ENCODE data around the gene RFNG.

The RFNG gene, protein sequence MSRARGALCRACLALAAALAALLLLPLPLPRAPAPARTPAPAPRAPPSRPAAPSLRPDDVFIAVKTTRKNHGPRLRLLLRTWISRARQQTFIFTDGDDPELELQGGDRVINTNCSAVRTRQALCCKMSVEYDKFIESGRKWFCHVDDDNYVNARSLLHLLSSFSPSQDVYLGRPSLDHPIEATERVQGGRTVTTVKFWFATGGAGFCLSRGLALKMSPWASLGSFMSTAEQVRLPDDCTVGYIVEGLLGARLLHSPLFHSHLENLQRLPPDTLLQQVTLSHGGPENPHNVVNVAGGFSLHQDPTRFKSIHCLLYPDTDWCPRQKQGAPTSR

GRCh38 chr17:82051776-82052637 lies at the start of gene RFNG, which contains the start of gene GPS1:
TSS of gene RFNG (minus strand) at chr17:82051811. CDS start at chr17:82051766, 45 bp downstream.
TSS of gene GPS1 (plus strand) at chr17:82051898. CDS start at chr17:82051932, 34 bp downstream.
- DNase-seq, result peak; percentile 86

DNA sequence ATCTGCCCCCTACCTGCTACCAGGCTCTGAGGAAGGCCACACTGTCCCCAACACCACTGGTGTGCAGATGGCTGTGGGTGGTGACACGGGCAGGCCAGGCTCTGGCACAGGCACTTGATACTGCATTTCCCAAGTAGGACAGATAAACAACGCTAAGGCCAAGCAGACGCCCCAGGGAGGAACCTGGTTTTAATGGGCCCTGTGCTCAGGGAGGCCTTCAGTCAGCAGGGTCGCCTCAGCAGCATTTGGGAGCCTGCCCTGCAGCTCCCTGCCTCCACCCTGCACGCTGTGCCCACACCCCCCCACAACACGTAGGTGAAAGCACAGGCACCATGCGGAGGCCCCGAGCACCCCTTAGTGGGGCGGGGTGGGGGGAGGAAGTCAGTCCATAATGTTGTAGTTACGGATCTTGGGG lies 49.7 kb upstream of the RFNG start:
- no peak for DNase-seq

DNA sequence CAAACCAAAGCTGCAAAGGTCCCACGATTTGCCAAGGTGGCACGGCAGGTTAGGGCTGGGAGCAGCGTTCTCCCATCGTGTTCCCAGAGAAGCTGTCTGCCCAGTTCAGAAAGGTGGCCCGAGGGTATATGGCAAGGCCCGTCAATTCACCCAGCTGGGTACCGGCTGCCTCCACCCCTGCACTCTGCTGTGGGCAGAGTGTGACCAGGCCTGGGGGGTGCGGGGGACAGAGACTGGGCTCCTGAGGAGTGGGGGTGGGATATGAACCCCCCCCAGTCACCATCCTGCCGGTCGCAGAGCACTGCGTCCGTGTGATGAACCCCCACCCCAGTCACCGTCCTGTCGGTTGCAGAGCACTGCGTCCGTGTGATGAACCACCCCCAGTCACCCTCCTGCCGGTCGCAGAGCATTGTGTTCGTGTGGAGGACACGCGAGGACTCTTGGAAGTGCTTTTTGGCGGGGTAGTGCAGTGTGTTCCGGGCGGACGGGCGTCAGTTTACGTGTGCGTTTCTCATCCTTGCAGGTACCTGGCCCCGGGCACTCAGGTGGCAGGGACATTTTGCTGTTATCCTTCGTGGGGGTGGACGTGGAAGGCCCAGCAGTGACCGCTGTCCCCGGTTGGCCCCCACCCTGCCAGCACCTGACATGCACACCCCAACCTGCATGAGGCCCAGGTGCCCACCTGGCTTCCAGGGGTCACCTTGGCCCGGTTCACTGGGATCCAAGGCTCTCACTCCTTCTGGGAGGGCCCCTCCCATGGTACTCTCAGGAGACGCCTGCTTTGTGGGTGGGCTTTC lies 49.1 kb upstream of the RFNG start:
- no peak for DNase-seq

DNA sequence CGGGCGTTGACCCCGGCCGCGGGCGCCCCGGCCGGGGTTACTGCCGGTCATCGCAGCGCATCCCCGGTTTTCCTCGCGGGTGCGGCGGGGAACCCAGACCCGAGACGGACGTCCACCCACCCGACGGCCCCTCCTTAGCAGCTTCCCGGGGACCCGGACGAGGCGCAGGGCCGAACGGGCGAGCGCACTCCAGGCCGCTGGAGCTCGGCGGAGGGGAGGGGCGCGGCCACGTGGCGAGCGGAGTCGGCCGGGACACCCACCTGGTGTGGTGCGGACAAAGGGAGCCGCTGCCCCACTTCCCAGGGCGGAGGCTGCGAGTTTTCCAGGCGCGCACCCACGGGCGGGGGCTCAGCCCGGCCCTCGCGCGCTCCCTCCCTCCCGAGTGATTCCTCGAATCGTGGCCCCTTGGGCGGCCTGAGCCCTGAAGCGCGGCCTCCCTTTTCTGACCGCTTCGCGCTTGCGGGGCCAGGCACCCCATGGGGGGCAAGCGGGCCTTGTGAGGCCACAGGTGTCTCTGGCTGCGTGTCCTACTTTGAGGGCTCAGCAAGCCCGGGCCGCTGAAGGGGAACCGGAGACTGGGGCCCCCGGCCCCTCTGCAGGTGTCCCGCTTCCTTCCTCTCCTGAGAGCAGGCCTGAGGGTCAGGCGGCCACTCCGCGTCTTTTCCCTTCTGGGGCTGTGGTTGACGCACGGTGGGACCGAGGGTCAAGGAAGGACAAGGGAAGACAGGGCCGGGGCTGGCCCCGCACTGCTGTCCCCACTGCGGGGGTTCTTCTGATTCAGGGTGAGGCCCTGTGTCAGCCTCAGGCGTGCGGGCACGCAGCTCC lies 47.5 kb upstream of the RFNG start:
- no peak for DNase-seq

DNA sequence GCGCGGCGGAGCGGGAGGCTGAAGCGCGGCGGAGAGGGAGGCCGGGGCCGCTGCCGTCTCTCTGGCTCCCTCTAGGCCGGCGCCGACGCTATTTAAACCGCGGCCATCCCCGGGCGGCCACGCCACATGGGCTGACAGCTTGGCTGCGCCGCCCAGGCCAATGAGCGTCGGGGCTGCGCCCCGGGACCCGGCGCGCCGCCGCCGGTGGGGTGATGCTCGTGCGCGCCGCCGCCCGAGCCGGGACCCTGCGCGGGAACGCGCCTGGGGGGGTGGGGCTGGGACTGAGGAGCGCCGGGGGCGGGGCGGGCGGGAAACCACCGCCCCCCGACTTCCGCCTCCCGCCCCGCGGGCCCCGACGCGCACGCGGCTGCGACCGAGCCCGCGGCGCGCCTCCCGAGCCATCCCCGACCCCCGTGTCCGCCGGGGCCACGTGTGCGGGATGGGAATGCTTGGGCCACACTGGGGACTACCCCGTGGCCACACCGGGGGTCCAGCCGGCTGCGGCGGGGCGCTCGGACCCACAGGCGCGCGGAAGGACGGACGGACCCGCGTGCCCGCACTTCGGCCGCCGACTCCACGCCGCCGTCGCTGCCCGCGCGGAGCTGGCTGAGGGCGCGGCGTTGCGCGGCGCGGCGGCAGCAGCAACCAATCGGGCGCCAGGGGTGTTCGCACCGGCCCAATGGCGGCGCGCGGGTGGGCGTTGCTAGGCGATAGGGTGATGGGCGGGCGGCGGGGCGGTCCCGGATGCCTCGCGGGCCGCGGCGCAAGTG lies 46.7 kb upstream of the RFNG start, which contains the start of gene FASN:
Gene FASN (minus strand): TSS at position 68 of the 770 bp plus-strand sequence. CDS start 1,791 bp downstream, outside the sequence.
- DNase-seq, result peak; percentile 94

GRCh38 chr17:82097919-82098168 lies 46.2 kb upstream of the RFNG start:
- no peak for DNase-seq

DNA sequence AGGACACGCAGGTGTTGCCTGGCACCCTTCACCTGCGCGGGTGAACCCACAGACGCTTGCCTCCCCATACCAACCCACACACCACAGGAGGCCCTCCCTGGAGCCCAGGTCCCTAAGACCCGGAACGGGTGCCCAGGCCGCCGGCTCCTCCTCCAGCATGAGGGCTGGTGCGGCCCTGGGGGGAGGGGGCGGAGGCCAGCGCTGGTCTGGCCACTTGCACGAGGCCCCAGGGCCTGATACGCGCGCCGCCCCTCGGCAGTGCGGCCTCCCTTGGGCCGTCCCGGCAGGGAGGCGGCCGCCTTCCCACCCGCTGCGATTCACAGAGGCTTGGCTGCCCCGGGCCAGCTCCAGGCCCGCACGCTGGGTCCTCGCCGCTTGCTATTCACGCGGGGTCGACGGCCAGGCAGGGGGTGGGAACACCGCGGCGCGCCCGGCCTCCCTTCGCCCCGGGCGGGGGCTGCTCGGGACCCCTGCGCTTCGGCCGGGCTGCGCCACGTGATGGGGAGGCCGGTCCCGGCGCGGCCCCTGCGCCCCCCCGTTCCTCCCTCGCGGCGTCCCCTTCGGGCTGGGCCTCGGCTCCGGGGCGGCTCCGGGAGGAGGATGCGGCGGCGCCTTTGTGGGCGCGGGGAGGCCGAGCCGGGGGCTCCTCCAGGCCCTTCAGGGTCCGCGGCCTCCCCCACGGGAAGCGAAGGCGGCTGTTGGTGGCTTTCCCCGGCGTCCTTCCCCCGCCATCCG lies 45.7 kb upstream of the RFNG start:
- peak; percentile 40 for DNase-seq

- no peak for DNase-seq
Measured at GRCh38 chr17:82096709-82097183, 45.1 kb upstream of the RFNG start.

DNA sequence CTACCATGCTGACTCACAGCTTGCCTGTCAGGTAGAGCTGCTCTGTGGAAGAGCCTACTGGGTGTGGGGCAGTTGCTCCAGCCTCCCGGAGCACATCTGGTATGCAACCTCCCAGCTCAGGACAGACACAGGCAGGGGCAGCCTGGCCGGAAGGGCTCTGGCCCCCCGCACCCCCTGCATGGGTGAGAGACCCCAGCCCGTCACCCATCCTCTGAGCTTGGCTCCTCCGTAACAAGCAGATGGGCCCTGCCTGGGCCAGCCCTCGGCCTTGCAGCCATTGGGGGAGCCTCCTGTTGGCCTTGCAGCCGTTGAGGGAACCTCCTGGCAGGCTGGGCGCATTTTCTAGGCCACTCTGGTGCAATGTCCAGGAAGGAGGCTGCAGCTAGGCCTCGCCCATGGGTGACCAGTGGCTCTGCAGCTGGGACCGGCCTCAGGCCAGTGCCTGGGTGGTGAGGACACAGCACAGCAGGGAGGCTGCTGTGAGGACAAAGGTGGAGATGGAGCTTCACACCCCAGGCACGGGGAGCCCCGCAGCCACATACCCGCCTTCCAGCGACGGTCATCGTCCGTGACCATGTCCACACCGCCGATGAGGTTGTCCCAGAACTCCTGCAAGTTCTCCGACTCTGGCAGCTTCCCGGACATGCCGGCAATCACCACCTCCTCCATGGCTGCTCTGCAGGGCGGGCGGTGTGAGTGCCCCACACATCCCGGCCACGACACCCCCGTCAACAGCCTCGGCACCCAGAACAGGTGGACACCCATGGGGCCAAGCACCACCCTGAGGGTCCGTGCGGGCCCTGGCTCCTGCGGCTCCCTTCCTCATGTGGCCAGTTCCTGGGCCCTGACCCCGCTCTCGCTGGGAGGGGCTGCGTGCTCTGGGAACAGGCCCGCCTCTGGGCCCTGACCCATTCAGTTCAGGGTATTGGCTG lies 44.4 kb upstream of the RFNG start:
- DNase-seq, result no peak

DNA sequence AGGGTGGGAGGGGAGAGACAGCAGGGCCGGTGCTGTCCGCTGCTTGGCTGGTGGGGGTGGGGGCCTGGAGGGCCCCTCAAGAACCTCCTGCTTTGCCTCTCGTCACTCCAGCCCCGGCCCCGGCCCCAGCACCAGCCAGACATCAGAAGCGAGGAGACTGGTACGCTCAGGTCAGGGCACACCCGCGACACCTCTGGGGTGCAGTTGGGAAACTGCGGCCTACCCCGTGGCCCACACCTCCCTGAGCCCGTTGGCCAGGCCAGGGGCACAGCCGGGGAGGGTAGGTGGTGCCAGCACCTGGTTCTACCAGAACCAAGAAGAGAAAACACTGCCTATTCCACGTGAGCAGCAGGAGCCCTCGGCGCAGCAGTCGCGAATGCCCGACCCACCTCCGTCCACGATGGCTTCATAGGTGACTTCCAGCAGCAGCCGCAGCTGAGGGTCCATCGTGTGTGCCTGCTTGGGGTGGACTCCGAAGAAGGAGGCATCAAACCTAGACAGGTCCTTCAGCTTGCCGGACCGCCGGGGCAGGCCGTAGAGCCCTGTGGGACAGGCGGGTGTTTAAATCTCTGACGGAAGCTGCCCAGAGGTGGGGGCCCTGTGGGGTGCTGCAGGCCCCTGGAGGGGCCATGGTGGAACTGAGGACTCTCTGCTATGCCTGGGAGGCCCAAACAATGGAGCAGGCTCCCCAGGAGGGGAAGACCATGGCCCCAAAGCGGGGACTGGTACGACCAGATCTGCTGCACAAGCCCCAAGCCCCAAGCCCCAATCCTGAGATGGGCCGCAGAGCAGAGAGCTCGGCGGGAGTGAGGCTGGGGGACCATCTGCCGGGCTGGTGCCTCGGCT lies 43.5 kb upstream of the RFNG start:
- DNase-seq, result no peak

DNA sequence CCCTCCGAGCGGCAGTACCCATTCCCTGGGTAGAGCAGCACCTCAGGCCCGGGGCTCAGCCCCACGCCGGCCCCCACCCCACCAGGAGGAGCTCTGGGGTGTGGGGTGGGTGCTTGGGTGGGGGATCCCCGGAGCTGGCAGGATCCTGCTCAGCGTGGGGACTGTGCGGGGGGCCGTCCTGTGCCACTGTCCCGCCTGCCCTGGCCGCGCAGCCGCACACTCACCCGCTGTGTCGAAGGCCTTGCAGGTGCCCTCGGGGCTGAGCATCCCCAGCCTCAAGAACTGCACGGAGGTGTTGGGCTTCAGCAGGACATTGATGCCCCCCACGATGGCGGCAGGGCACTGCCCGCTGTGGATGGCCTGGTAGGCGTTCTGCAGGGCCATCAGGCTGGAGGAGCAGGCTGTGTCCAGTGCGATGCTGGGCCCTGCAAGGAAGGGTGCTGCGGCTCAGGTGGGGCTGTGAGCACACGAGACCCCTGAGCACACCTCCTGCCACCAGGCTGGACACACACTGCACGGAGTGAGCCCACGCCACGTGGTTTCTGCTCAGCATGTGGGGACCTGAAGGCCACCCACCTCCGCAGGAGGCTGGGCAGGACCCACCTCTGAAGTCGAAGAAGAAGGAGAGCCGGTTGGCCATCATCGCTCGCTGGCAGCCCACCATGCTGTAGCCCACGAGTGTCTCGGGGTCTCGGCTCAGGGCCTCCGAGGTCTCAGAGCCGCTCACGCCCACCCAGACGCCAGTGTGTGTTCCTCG lies 41.6 kb upstream of the RFNG start:
- DNase-seq, result no peak

DNA sequence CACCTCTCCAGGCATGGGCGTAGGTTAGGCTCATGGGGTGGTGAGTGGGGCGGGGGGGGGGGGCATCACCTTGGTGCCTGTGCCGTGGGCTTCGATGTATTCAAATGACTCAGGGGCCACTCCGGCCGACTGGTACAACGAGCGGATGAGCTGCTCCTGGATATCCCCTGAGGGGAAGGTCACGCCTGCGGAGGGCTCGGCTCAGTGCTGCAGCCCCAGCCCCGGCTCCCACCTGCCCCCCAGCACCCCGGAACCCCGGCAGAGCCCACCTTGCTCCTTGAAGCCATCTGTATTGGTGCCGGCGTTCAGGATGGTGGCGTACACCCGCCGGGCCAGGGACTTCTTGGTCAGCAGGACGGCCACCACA lies 41.0 kb upstream of the RFNG start:
- no peak for DNase-seq

- no peak for DNase-seq
Measured at GRCh38 chr17:82092094-82092586, 40.5 kb upstream of the RFNG start.

- no peak for DNase-seq
Measured at GRCh38 chr17:82091264-82092066, 39.9 kb upstream of the RFNG start.

GRCh38 chr17:82090549-82091263 lies 39.1 kb upstream of the RFNG start:
- no peak for DNase-seq
